GM23248 (cell line): ENCODE results near the gene FBF1.
"Not testable (repeated sequence)": the region's sequence is repeated elsewhere in the genome, so short reads cannot be mapped to it uniquely, and the experiment has no call there.

Source experiments
- EZH2 ChIP-seq: fragments of 200-600 bp; sonication (generic); IDR thresholded peaks from 2 replicates; pipeline ENCODE4 v1.6.1; 2018; ENCODE audit warnings: antibody characterized with exemption, mild to moderate bottlenecking; ENCODE audit not compliant: insufficient read depth, poor library complexity, severe bottlenecking
- EZH2phosphoT487 ChIP-seq: fragments of 200-600 bp; sonication (generic); IDR thresholded peaks from 2 replicates; pipeline ENCODE4 v1.6.1; 2018; ENCODE audit warnings: antibody characterized with exemption, moderate library complexity, mild to moderate bottlenecking, low read depth; ENCODE audit not compliant: insufficient read depth

DNA sequence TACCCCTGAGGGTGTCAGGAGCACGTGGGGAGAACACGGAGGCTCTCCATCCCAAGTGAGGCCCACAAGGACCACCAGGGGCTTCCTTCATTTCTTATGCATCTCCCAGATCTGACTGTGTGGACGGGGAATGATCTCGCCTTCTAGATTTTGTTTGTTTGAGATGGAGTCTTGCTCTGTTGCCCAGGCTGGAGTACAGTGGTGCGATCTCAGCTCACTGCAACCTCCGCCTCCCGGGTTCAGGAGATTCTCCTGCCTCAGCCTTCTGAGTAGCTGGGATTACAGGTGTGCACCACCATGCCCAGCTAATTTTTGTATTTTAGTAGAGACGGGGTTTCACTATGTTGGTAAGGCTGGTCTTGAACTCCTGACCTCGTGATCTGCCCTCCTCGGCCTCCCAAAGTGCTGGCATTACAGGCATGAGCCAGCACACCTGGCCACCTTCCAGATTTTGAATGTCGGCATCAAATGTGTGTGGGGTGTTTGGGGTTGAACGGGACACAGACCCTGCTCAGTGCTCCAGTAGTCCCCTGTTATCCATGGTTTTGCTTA lies 72.0 kb downstream of the FBF1 start:
- not testable (repeated sequence) for TF ChIP-seq EZH2, EZH2phosphoT487
